GM13976 (cell line): ENCODE data around the gene SCTR.

Source experiments
- DNase-seq: peaks from one replicate; pipeline ENCODE4 v3.0.0; 2012; ENCODE audit warnings: low spot score
- CTCF ChIP-seq: IDR thresholded peaks from 2 replicates; pipeline ENCODE4 v1.5.1; 2012; ENCODE audit warnings: borderline replicate concordance, mild to moderate bottlenecking; ENCODE audit not compliant: insufficient read depth; ENCODE audit errors: extremely low read depth, missing control alignments, control extremely low read depth
- in situ Hi-C: fragments of 300-500 bp; cut with MboI; formaldehyde crosslinking; loops from one replicate; pipeline ENCODE4 v1.12.0; 2022; ENCODE audit warnings: low sequenced_read_pairs, mixed read lengths, inconsistent platforms; ENCODE audit not compliant: unreplicated experiment

SCTR gene

GRCh38 chr2:119423108-119423444 lies 101.2 kb downstream of the SCTR start:
- in situ Hi-C loops, result no loop called here
- no peak for DNase-seq
- no peak for TF ChIP-seq CTCF

- TF ChIP-seq CTCF, result no peak
- DNase-seq, result no peak
- in situ Hi-C loops, result no loop called here
Measured at GRCh38 chr2:119422360-119423107, 101.7 kb downstream of the SCTR start.

GRCh38 chr2:119421741-119422140 lies 102.5 kb downstream of the SCTR start:
- in situ Hi-C loops, result no loop called here
- no peak for TF ChIP-seq CTCF
- DNase-seq, result no peak

GRCh38 chr2:119421304-119421703 lies 103.0 kb downstream of the SCTR start:
- TF ChIP-seq CTCF, result no peak
- in situ Hi-C loops, result no loop called here
- DNase-seq, result no peak

- TF ChIP-seq CTCF, result no peak
- no peak for DNase-seq
- in situ Hi-C loops, result no loop called here
Measured at GRCh38 chr2:119419803-119420508, 104.3 kb downstream of the SCTR start.

GRCh38 chr2:119419065-119419464 lies 105.2 kb downstream of the SCTR start:
- no peak for TF ChIP-seq CTCF
- DNase-seq, result no peak
- in situ Hi-C loops, result no loop called here
